ENCODE data around the gene ARHGAP12.
A peak's percentile ranks its signal among the peaks of the same experiment; 100 is the strongest.
"Not testable (repeated sequence)": the region's sequence is repeated elsewhere in the genome, so short reads cannot be mapped to it uniquely, and the experiment has no call there.

ARHGAP12 gene

DNA sequence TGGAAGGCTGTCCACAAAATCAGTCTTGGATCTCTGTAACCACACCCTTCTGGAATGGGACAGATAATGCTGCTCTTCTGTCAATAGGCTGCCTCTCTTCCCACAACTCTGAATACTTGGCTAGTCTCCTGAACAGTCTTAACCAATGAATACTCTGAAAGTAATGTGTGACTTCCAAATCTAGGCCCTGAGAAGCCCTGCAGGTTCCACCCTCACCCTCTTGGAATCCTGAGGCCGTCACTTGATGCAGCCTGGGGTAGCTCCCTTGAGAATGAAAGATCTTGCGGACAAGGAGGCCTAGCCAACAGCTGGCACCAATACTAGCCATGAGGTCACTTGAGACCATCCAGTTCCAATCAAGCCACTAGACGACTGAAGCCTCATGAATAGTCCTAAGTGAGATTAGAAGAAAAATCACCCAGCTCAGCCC lies 109.2 kb downstream of the ARHGAP12 start:
- DNase-seq = no peak

- no peak for DNase-seq
These were observed 112.3 kb downstream of the ARHGAP12 start for GRCh38 chr10:31816318-31816717.

DNA sequence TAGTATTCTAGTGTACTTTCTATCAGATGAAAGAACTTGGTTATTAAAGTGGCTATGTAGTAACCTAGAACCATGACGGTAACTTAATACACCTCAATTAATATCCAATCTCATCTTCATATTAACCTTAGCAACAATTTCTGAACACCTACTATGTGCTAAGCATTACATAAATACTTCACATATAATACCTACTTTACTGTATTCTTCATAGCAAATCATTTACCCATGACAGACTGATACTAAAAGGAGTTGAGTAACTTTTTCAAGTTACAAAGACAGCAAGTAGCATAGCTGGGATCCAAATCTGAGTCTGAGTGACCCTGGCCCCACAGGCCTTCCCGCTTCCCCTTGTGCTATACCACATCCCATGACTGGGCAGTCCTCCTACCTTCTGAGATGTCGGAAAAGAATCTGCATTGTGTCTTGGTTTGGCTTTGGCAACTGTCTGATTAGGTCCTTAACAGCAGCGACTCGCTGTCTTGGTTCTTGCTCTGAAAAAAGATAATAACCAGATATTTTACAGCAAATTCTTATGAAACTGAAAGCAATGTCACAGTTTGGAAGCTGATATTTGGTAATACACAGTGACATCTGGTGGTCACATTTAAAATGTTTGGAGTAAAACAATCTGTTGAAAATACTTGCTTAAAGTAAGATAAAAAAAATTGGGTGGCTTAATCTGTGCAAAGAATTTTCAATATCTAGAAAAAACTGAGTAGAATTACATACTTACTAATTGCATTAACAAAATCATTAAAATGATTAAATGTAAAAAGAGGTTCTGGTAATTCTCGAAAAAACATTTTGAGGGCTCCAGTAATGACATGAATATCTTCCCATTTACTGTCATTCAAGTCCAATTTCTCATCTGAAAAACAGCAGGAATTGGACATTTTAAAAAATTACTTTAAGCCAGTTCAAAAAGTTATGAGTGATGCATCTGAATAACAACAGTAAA lies 120.1 kb downstream of the ARHGAP12 start:
- DNase-seq = peak; percentile 39 to 73

GRCh38 chr10:31804352-31804810 lies 124.2 kb downstream of the ARHGAP12 start:
- DNase-seq = no peak

DNA sequence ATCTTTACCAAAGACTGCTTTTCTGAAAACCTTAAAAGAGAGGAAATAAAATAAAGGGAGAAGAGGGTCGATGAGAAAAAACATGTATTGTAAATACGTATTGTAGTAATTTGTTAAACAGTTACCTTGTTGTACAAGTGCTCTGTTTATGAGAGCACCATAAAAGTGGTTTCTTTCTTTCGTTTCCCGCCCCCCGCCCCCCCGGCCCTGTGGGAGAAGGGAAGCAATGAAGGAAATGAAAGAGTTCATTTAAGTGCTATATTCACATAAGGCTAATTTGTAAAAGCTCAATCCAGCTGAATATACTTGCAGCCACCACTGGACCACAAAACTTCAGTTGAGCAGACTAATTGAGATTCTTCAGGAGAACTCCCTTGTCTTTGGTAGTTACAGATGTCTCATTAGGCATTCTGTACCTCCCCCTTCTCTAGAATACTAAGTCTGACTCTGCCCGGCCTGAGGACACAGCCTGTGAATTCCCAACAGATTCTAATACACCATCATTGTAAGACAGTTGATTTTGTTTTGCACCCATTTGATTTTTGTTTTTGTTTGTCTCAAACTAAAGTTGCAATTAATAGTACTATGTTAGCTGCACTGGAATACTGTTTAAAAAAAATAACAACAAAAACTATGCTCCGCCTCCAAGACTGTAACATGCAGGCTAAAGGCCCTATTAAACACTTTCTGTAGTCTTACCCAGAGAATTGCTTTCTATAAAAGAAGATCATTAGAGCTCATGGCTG lies 124.9 kb downstream of the ARHGAP12 start:
- no peak for DNase-seq

GRCh38 chr10:31799181-31799580 lies 129.4 kb downstream of the ARHGAP12 start:
- DNase-seq = no peak

DNA sequence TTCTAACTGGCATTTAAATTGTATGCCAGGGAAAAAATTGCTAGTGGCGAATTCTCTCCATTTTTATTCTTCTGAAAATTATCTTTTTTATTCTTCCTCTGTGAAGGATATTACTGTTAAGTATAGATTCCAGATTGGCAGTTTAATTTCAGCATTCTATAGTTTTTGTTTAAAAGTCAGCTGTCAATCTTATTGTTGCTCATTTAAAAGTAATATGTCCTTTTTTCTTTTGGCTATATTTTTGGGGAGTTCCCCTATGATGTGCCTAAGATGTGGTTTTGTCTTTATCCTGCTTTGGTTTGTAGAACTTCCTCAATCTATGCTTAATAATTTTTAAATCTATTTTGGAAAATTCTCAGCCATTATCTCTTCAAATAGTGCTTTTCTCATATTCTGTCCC lies 135.9 kb downstream of the ARHGAP12 start:
- peak; percentile 18 to 23 for DNase-seq

- DNase-seq = no peak
These were observed 139.1 kb downstream of the ARHGAP12 start for GRCh38 chr10:31789555-31789954.

DNA sequence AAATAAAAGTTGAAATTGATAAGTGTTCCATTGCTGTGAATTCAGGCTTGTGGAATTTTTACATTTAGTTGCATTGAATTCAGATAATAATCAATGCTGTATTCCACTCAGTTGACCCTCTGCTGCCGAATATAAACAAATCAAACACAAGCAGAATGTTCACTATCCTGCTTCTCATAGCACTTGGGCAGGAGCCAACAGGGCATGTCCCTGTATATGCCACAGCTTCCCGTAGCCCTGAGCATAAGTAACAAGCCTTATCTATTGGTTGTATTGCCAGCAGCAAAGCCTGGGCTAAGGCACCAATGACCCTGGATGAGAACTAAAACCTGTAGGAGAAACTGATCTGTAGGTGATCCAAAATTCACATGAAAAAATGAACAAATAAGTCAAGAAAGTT lies 145.9 kb downstream of the ARHGAP12 start:
- DNase-seq = no peak

- no peak for DNase-seq
These were observed 147.9 kb downstream of the ARHGAP12 start for GRCh38 chr10:31780717-31781116.

DNA sequence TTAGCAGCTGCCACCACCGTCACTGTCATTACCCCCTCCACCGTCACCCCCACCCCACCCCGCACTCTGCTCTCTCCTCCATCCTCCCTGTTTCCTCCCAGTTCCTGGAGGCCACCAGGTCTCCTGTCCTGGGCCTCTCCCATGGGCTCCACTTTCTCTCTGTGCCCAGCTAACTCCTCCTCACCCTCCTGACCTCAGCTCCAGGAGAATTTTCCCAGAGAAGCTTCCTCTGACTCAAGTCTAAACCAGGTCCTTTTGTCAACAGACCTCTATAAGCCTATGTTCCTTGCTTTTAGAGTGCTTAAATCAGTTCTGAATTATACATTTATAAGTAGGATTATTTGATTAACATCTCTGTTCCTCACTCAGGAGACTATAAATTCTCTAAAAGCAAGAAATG lies 150.0 kb downstream of the ARHGAP12 start:
- no peak for DNase-seq

DNA sequence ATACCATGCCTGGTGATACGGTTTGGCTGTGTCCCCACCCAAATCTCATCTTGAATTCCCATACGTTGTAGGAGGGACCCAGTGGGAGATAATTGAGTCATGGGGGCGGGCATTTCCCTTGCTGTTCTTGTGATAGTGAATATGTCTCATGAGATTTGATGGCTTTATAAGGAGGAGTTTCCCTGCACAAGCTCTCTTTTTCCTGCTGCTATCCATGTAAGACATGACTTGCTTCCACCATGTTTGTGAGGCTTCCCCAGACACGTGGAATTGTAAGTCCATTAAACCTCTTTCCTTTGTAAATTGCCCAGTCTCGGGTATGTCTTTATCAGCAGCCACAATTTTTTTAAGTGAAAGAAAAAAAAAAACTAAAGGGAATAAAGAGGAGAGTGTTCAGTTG lies 152.5 kb downstream of the ARHGAP12 start:
- DNase-seq = no peak

- DNase-seq = no peak
These were observed 153.5 kb downstream of the ARHGAP12 start for GRCh38 chr10:31774928-31775650.

GRCh38 chr10:31774299-31774900 lies 154.2 kb downstream of the ARHGAP12 start:
- no peak for DNase-seq

DNA sequence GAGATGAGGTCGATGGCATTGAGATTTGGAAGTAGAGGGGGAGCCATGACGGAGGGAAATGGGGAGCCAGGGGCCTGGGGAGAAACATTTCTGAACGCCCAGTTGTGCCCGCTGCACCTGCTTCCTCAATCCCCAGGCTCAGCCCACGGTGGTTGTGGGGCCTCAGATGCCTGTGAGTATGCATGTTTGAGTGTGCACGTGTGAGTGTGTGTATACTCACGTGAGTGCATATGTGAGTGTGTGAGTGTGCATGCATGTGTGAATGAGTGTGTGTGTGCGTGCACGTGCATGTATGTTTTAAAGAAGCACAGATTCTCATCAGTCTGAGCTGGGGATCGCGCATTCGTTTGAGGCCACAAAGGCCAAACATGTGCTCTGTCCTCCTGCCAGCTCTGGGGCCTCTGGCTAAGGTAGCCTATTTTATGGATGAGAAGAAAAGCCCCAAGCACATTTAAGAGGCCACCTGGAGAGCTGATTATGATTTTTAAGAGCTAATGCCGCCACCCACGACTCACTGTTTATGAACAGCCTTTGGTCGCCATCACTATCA lies 154.8 kb downstream of the ARHGAP12 start:
- no peak for DNase-seq

DNA sequence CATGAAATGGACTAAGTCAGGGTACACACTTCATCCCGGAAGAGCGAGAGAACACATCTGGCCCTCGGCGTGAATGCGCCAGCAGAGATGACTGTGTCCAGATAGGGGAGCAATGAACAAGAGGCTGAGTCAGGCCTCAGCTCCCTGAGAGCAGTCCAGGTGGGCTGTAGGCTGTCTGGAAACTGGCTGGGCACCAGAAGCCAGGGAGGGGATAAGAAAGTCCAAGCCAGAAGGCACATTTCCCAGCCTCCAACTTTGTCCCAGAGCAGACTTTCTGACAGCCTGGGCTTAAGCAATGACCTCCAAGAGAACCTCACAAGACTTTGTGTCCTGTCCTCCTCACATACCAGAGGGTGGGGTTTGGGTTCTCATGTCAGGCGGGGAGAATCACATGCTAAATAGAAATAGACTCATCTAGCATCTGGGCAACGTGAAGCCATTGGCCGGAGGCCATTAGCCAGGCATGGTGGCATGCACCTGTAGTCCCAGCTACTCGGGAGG lies 157.2 kb downstream of the ARHGAP12 start:
- DNase-seq = no peak

DNA sequence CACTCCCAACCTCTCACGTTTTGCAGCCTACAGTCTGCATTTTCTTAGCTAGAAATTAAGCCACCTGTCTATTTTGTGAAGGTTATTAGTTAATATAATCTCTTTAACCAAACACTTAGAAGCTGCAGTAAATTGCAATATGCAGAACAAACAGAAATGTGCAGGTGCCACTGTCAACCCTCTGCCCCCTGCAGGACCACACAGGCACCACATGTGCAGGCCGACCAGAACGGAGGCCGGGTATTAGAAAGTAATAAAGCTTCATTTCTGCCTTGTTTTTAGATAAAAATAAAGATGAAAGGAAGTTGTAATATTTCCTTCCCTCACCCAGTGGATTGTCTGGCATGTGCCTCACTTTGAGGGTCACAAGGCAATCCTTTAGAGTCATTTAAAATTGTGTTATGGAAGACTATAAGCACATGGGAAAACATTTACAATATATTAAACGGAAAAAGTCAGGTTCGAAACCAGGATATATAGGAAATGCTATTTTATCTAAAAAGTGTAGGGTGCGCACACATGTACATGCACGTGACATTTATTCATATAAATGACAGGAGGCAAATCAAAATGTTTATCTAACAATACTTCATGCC lies 158.2 kb downstream of the ARHGAP12 start:
- peak; percentile 37 to 68 for DNase-seq

DNA sequence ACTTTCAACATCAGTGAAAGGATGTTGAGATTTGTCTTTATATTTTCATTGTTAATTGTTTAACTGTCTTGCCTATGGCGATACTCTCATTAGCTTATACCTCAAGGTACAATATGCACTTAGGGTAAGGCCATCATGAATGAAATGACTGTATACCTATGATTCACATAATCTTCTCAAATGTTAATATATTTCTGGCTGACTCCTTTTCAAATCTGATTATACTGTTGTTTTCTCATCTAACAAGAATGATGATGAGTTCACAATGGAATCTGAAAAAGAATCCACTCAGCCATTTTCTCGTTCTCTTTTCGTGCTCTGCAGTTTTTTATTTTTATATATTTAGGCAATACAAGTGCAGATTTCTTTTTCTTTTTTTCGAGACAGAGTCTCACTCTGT lies 159.1 kb downstream of the ARHGAP12 start:
- no peak for DNase-seq

GRCh38 chr10:31768935-31769334 lies 159.7 kb downstream of the ARHGAP12 start:
- not testable (repeated sequence) for DNase-seq

DNA sequence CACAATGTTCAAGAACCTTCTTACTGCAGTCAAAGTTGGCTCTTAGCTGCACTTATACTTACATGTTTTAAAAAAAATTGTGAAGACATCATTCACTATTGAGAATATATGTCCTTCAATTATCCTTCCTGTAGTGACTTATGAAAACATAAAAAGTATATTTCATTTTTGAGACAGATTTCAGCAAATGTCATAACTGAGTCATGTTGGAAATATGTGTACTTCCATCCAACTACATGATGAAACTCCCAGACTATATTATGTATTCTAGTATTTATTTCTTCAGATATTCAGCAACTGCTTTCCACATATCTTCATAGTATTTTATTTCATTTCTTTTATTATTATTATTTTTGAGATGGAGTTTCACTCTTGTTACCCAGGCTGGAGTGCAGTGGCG lies 160.2 kb downstream of the ARHGAP12 start:
- no peak for DNase-seq

- no peak for DNase-seq
These were observed 163.1 kb downstream of the ARHGAP12 start for GRCh38 chr10:31765541-31765940.

DNA sequence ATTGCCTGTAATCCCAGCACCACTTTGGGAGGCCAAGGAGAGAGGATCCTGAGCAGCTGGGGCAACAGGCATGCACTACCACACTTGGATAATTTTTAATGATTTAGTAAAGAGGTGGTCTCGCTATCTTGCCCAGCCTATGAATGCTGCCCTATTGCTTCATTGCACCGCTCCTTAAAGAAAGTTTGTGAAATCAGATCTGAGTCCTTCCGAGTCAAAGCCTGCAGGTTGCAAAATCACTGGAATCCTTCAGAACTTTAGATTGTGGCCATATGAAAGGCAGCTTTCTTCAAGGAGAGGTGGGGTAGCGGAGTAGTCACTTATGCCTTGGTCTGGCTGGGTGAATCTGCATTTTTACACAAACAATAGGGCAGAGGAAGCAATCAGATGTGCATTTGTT lies 166.3 kb downstream of the ARHGAP12 start:
- DNase-seq = no peak

All from inflammatory macrophage treated with lipopolysaccharide for 1 hour (primary cell).